Measurements from ENCODE around the gene HSPH1.

Gene HSPH1

GRCh38 chr13:31093145-31093885 lies 68.4 kb downstream of the HSPH1 start:
- no peak for DNase-seq

GRCh38 chr13:31092646-31093045 lies 69.1 kb downstream of the HSPH1 start:
- DNase-seq, result no peak

GRCh38 chr13:31090961-31091624 lies 70.6 kb downstream of the HSPH1 start:
- DNase-seq, result no peak

GRCh38 chr13:31090096-31090495 lies 71.6 kb downstream of the HSPH1 start:
- DNase-seq, result no peak

GRCh38 chr13:31089649-31090048 lies 72.1 kb downstream of the HSPH1 start:
- no peak for DNase-seq

GRCh38 chr13:31088826-31089420 lies 72.8 kb downstream of the HSPH1 start:
- DNase-seq, result no peak

All from stimulated activated CD4-positive, alpha-beta T cell treated with anti-CD3 and anti-CD28 coated beads, Interleukin-12 subunit alpha, Interleukin-12 subunit beta, amount 100 ng/mL, for 4 hours (primary cell).